HUES48 (cell line): ENCODE data around the gene TEX35.

Source experiments
- H3K27ac ChIP-seq: one replicate; pipeline ENCODE4 v1.7.0; 2013; ENCODE audit warnings: low read depth, low read length, inconsistent platforms
- H3K27me3 ChIP-seq: 2 replicates; pipeline ENCODE4 v1.6.1; 2013; ENCODE audit warnings: mild to moderate bottlenecking, low read length; ENCODE audit not compliant: control insufficient read depth, insufficient read depth
- H3K36me3 ChIP-seq: 2 replicates; pipeline ENCODE4 v1.6.1; 2013; ENCODE audit warnings: low read length; ENCODE audit not compliant: control insufficient read depth, insufficient read depth
- H3K4me1 ChIP-seq: 2 replicates; pipeline ENCODE4 v1.6.1; 2013; ENCODE audit warnings: mild to moderate bottlenecking, low read length; ENCODE audit not compliant: control insufficient read depth, insufficient read depth
- H3K4me3 ChIP-seq: 2 replicates; pipeline ENCODE4 v1.5.1; 2013; ENCODE audit warnings: mild to moderate bottlenecking, low read depth, low read length
- H3K9ac ChIP-seq: 2 replicates; pipeline ENCODE4 v1.6.1; 2013; ENCODE audit warnings: mild to moderate bottlenecking, low read depth, low read length, moderate library complexity
- H3K9me3 ChIP-seq: 2 replicates; pipeline ENCODE4 v1.6.1; 2013; ENCODE audit warnings: low read length; ENCODE audit not compliant: control insufficient read depth, insufficient read depth

Gene TEX35

GRCh38 chr1:178563099-178563820 is 50.4 kb downstream of the TEX35 start:
- H3K36me3 ChIP-seq: no peaks in the 10 kb centered on the region
- no peak overlapping the region for H3K27ac ChIP-seq
- H3K4me3 ChIP-seq: no peak overlapping the region
- H3K9me3 ChIP-seq: no peaks in the 10 kb centered on the region
- H3K9ac ChIP-seq: no peak overlapping the region
- no peaks in the 10 kb centered on the region for H3K27me3 ChIP-seq
- H3K4me1 ChIP-seq: no peaks in the 10 kb centered on the region

- Histone ChIP-seq H3K9me3 (no peaks in the 10 kb centered on the region), H3K27me3 (no peaks in the 10 kb centered on the region), H3K27ac (no peak overlapping the region), H3K36me3 (no peaks in the 10 kb centered on the region), H3K4me1 (no peaks in the 10 kb centered on the region), H3K4me3 (no peak overlapping the region), H3K9ac (no peak overlapping the region)
Measured at GRCh38 chr1:178564086-178564782, 51.3 kb downstream of the TEX35 start.

GRCh38 chr1:178564783-178565180 is 51.9 kb downstream of the TEX35 start:
- H3K4me3 ChIP-seq: no peak overlapping the region
- H3K36me3 ChIP-seq: no peaks in the 10 kb centered on the region
- H3K4me1 ChIP-seq: no peaks in the 10 kb centered on the region
- H3K9me3 ChIP-seq: no peaks in the 10 kb centered on the region
- no peak overlapping the region for H3K9ac ChIP-seq
- no peaks in the 10 kb centered on the region for H3K27me3 ChIP-seq
- no peak overlapping the region for H3K27ac ChIP-seq

GRCh38 chr1:178565586-178565985 is 52.7 kb downstream of the TEX35 start:
- H3K36me3 ChIP-seq: no peaks in the 10 kb centered on the region
- no peaks in the 10 kb centered on the region for H3K4me1 ChIP-seq
- no peaks in the 10 kb centered on the region for H3K9me3 ChIP-seq
- no peaks in the 10 kb centered on the region for H3K27me3 ChIP-seq
- no peak overlapping the region for H3K4me3 ChIP-seq
- no peak overlapping the region for H3K9ac ChIP-seq
- no peak overlapping the region for H3K27ac ChIP-seq

GRCh38 chr1:178566187-178566586 is 53.3 kb downstream of the TEX35 start:
- Histone ChIP-seq H3K9ac (no peak overlapping the region), H3K4me1 (no peaks in the 10 kb centered on the region)

GRCh38 chr1:178571807-178572206 is 58.9 kb downstream of the TEX35 start:
- Histone ChIP-seq H3K4me3 (no peak overlapping the region), H3K27ac (no peak overlapping the region), H3K4me1 (peaks cover 14% of the 10 kb centered on the region), H3K9me3 (no peaks in the 10 kb centered on the region), H3K9ac (no peak overlapping the region), H3K27me3 (no peaks in the 10 kb centered on the region), H3K36me3 (no peaks in the 10 kb centered on the region)

More at GRCh38 chr1:178566187-178566586, 53.3 kb downstream of the TEX35 start:
- H3K4me3 ChIP-seq: no peak overlapping the region
- H3K27me3 ChIP-seq: no peaks in the 10 kb centered on the region
- H3K36me3 ChIP-seq: no peaks in the 10 kb centered on the region
- H3K9me3 ChIP-seq: no peaks in the 10 kb centered on the region
- no peak overlapping the region for H3K27ac ChIP-seq
